ENCODE results near the gene SMIM23.

SMIM23 gene

DNA sequence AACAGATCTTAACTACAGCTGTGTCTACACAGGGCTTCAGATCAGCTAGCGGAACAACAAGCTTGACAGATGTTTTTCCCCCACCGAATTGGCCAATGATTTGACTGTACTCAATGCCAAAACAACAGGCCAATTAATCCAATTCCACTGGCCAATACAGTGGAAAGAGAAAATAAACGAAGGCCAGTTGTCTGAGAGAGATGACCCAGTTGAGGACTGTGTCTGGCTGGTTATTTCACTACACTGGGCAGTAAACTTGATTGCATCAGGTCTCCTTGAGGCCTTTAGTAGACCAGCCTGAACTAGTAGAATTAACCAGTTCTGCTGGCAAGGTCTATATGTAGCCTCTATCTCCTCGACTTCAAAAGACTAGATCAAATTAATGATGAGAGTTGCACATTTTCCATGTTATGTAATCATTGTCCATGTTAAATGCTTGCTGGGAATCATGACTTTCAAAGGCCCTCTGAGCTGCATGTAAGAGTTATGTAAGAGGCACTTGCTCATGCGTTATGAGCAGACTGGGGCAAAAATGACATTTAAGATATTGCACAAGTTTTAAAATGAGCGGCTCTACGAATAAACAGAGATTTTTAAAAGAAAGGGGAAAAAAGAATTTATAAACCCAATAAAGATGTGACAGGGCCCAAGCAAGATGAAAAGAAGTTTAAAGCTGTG, 28.3 kb downstream of the SMIM23 start:
- DNase-seq = no peak

GRCh38 chr5:171816666-171817065, 31.0 kb downstream of the SMIM23 start:
- DNase-seq = no peak

- no peak for DNase-seq
Measured at GRCh38 chr5:171820561-171820960, 34.9 kb downstream of the SMIM23 start.

- DNase-seq = no peak
Measured at GRCh38 chr5:171821286-171821685, 35.7 kb downstream of the SMIM23 start.

DNA sequence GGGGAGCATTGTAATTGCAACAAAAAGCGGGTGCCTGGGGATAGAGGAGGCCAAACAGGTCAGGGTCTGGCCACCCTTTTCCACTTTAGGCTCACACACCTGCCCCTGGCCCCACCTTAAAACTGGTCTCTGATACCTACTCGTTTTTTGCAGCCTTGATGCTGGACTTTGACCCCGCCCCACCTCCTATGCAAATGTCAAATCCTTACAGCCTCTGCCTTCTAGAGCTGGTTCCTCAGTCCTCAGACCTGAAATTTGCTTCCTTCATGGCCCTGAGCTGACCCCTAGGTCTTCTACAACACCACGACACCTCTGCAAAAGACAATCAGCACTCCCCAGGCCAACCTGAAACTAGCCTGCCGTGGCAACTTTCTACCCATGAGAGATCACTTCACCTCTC, 37.7 kb downstream of the SMIM23 start:
- DNase-seq = no peak

DNA sequence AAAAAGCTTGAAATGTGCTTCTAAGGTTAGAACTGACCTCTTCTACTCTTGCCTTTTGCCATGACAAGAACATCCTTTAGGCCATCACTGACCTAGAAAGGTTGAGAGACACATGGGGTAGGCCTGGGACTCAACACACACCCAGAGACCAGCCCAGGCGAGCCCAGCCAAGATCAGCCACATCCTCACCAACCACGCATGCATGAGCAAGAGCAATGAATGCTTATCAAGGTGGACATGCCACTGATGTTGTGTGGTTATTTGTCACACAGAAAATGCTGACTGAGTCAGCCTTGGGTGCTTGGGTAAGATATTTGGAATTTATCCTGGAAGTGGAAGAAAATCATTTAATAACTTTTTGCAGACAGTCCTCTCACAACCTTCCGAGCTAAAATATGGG, 39.4 kb downstream of the SMIM23 start:
- no peak for DNase-seq

- no peak for DNase-seq
Measured at GRCh38 chr5:171826132-171826531, 40.5 kb downstream of the SMIM23 start.

DNA sequence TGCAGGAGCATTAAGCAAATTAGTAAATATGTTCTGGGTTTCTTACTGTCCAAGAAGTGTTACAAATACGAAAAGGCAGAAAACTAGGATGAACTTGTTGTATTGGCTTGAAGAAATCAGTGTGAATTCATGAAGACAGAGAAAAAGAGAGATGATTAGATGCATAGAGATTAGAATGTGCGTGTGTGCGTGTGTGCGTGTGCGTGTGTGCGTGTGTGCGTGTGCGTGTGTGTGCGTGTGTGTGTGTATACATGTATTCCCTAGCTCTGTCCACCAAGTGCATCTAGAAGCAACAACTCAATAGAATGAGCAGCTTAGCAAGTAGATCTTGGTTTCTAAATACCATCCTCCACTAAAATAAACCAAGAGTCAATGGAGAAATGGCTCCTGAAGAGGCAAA, 41.5 kb downstream of the SMIM23 start:
- DNase-seq = no peak

- no peak for DNase-seq
Measured at GRCh38 chr5:171830686-171831085, 45.1 kb downstream of the SMIM23 start.

DNA sequence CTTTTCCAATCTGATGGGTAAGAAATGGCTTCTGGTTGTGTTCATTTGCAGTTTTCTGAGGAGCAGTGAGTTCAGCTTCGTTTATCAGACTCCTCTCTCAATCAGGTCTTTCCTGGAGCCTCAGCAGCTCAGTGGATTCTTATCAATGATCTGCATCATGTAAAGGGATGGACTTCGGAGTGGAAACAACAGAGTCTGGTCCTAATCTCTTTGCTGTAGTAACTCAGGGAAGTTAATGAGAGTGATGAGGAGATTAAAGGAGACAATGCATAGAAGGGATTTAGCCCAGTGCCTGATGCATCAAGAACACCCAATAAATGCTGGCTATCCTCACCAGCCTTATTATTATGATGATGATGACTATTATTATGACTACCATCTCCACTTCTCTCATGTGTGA, 47.2 kb downstream of the SMIM23 start:
- DNase-seq = no peak

GRCh38 chr5:171834461-171834860, 48.8 kb downstream of the SMIM23 start:
- DNase-seq = no peak

DNA sequence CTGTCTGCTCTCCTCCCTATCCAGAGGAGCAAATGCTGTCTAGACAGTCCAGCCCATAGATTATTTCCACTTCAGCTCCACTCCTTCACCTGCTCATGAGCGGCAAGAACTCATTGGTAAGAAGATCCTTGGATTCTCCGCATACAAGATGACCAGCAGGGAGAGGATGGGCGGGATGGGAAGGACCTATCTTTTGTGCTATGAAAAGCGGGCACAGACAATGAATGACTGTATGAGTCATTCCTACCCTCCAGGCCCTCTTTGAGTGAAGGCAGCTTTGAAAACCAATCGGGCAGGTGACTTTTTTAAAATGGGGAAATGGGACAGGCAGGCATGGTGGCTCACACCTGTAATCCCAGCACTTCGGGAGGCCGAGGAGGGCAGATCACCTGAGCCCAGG, 49.4 kb downstream of the SMIM23 start:
- no peak for DNase-seq

- no peak for DNase-seq
Measured at GRCh38 chr5:171837522-171837921, 51.9 kb downstream of the SMIM23 start.

DNA sequence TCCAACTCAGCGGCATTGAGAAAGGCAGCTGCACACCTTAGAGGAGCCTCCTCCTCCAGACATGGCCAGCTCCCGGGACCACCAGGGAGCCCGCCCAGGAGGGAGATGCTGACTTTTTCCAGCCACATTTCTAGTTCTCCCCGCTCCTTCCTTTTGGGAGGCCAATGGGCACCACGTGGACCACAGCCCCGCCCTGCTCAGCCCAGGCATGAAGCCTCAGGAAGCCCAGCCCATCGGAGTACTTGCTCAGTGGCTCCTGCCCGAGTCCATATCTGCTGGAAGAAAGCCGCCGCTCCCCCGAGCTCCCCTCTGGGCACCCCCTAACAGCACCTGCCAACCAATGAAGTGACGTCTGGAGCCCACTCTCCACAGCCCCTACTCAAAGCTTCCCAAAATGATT, 52.4 kb downstream of the SMIM23 start:
- DNase-seq = no peak

GRCh38 chr5:171839112-171839511, 53.5 kb downstream of the SMIM23 start:
- DNase-seq = no peak

- DNase-seq = no peak
Measured at GRCh38 chr5:171840066-171840465, 54.4 kb downstream of the SMIM23 start.

Data from nucleus accumbens (tissue), 56 donors.